SK-N-SH treated with all-trans-retinoic acid at 6 μM for 48 hours (cell line): Measurements from ENCODE around the gene BTF3L4.

Experiments
- ARNTL ChIP-seq: fragments of 450-650 bp; formaldehyde crosslinking; IDR thresholded peaks from 2 replicates; pipeline ENCODE4 v1.5.0; 2020; ENCODE audit warnings: low read depth, mild to moderate bottlenecking, moderate library complexity, borderline replicate concordance
- GLIS3 ChIP-seq: fragments of 250-450 bp; sonication (Bioruptor Pico); IDR thresholded peaks from 2 replicates; pipeline ENCODE4 v1.5.0; 2020; ENCODE audit warnings: mild to moderate bottlenecking, moderate library complexity
- PPARA ChIP-seq: fragments of 250-450 bp; sonication (Bioruptor Pico); IDR thresholded peaks from 2 replicates; pipeline ENCODE4 v1.5.0; 2020; ENCODE audit warnings: mild to moderate bottlenecking, borderline replicate concordance
- ZFP3 ChIP-seq: fragments of 250-450 bp; sonication (Bioruptor Pico); IDR thresholded peaks from 2 replicates; pipeline ENCODE4 v1.5.0; 2020; ENCODE audit warnings: mild to moderate bottlenecking, moderate library complexity
- ZFP30 ChIP-seq: fragments of 450-650 bp; formaldehyde crosslinking; IDR thresholded peaks from 2 replicates; pipeline ENCODE4 v1.5.0; 2022; ENCODE audit warnings: mild to moderate bottlenecking, moderate library complexity
- TF ChIP-seq, protein P1 (sequence below): fragments of 250-450 bp; sonication (Bioruptor Pico); IDR thresholded peaks from 2 replicates; pipeline ENCODE4 v1.8.0; 2020; ENCODE audit warnings: mild to moderate bottlenecking, moderate library complexity, borderline replicate concordance
- TF ChIP-seq, protein P2 (sequence below): fragments of 250-450 bp; sonication (Bioruptor Pico); IDR thresholded peaks from 2 replicates; pipeline ENCODE4 v1.8.0; 2021; ENCODE audit warnings: low read depth, mild to moderate bottlenecking, moderate library complexity, borderline replicate concordance

- TF ChIP-seq PPARA, result no peak
- TF ChIP-seq, protein P1, sequence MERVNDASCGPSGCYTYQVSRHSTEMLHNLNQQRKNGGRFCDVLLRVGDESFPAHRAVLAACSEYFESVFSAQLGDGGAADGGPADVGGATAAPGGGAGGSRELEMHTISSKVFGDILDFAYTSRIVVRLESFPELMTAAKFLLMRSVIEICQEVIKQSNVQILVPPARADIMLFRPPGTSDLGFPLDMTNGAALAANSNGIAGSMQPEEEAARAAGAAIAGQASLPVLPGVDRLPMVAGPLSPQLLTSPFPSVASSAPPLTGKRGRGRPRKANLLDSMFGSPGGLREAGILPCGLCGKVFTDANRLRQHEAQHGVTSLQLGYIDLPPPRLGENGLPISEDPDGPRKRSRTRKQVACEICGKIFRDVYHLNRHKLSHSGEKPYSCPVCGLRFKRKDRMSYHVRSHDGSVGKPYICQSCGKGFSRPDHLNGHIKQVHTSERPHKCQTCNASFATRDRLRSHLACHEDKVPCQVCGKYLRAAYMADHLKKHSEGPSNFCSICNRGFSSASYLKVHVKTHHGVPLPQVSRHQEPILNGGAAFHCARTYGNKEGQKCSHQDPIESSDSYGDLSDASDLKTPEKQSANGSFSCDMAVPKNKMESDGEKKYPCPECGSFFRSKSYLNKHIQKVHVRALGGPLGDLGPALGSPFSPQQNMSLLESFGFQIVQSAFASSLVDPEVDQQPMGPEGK (CRISPR knock-in tag), result no peak
- TF ChIP-seq ARNTL (CRISPR knock-in tag), result no peak
- TF ChIP-seq ZFP3 (CRISPR knock-in tag), result no peak
- no peak for TF ChIP-seq ZFP30
- TF ChIP-seq, protein P2, sequence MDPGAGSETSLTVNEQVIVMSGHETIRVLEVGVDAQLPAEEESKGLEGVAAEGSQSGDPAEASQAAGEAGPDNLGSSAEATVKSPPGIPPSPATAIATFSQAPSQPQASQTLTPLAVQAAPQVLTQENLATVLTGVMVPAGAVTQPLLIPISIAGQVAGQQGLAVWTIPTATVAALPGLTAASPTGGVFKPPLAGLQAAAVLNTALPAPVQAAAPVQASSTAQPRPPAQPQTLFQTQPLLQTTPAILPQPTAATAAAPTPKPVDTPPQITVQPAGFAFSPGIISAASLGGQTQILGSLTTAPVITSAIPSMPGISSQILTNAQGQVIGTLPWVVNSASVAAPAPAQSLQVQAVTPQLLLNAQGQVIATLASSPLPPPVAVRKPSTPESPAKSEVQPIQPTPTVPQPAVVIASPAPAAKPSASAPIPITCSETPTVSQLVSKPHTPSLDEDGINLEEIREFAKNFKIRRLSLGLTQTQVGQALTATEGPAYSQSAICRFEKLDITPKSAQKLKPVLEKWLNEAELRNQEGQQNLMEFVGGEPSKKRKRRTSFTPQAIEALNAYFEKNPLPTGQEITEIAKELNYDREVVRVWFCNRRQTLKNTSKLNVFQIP (CRISPR knock-in tag), result no peak
- no peak for TF ChIP-seq GLIS3
Observed at GRCh38 chr1:52037402-52037814, 18.7 kb upstream of the BTF3L4 start.
